ENCODE data around the gene CAMKV. TPM values are rescaled to one million over a fixed set of nuclear protein-coding genes. Genes with fewer than 3 reads are reported as not detected.
"Not testable (repeated sequence)": the region's sequence is repeated elsewhere in the genome, so short reads cannot be mapped to it uniquely, and the experiment has no call there.

CAMKV gene
- total RNA-seq, 4 donors from 2014 or later = 0.19 TPM; not detected in 3

DNA sequence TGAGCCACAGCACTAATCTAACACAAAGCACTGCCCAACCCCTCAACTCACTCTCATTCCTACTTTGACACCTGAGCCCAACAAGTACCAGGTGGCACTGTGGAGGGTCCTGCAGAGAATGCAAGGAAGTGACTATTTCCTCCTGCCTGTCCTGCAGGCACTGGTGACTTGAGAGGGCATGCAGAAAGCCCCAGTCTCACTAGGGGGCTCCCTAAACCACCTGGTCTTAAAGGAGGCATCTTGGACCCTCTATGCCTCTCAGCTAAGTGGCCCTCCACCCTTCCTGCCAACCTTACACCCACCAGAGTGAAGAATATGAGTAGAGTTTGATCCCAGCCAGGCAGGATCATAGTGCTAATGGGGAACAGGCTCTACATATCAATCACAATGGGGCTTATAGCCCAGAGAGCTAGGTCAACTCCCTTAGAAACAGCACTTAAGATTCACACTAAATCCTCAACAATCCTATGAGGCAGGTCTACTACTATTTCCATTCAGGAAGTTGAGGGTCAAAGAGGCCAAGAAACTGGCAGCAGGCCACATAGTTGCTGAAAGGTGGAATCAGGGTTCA, 28.5 kb downstream of the CAMKV start:
- H3K27me3 ChIP-seq = no peaks in the 10 kb centered on the region
- no peak for DNase-seq
- H3K4me1 ChIP-seq = peaks cover 0 to 24% (median 7%) of the 10 kb centered on the region in 3 donors
- no peaks in the 10 kb centered on the region for H3K9me3 ChIP-seq
- H3K27ac ChIP-seq = no peak overlapping the region
- no peak overlapping the region for H3K4me3 ChIP-seq
- H3K36me3 ChIP-seq = peaks cover 0 to 30% (median 0%) of the 10 kb centered on the region in 3 donors
- no peak for TF ChIP-seq POLR2A (IDR thresholded peaks at IDR 0.05)
- TF ChIP-seq, protein P1, sequence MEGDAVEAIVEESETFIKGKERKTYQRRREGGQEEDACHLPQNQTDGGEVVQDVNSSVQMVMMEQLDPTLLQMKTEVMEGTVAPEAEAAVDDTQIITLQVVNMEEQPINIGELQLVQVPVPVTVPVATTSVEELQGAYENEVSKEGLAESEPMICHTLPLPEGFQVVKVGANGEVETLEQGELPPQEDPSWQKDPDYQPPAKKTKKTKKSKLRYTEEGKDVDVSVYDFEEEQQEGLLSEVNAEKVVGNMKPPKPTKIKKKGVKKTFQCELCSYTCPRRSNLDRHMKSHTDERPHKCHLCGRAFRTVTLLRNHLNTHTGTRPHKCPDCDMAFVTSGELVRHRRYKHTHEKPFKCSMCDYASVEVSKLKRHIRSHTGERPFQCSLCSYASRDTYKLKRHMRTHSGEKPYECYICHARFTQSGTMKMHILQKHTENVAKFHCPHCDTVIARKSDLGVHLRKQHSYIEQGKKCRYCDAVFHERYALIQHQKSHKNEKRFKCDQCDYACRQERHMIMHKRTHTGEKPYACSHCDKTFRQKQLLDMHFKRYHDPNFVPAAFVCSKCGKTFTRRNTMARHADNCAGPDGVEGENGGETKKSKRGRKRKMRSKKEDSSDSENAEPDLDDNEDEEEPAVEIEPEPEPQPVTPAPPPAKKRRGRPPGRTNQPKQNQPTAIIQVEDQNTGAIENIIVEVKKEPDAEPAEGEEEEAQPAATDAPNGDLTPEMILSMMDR (IDR thresholded peaks at IDR 0.05) = peak in 2 of 6 experiments; percentile 15 to 29
- intact Hi-C loops (cut with DNase I) = loop anchor here (10.0 kb wide), 1 partner anchor 136 kb away; no protein-coding TSS in a partner anchor

GRCh38 chr3:49840388-49840787, 29.3 kb downstream of the CAMKV start:
- WGBS, 2 donors = 85% methylated on average over 2 of the region's 2 CpGs; no CpG with 5 or more reads in 1 of the 2 donors
- Histone ChIP-seq H3K4me1 (peaks cover 0 to 24% (median 7%) of the 10 kb centered on the region in 3 donors), H3K27me3 (no peaks in the 10 kb centered on the region), H3K4me3 (no peak overlapping the region), H3K36me3 (peaks cover 0 to 22% (median 0%) of the 10 kb centered on the region in 3 donors), H3K27ac (peak overlapping the region in 1 of 4 donors; percentile 14), H3K9me3 (no peaks in the 10 kb centered on the region)
- no peak for TF ChIP-seq POLR2A (IDR thresholded peaks at IDR 0.05)
- TF ChIP-seq, protein P1 (IDR thresholded peaks at IDR 0.05) = no peak
- DNase-seq = no peak
- intact Hi-C loops (cut with DNase I) = loop anchor here (10.0 kb wide), 1 partner anchor 136 kb away; no protein-coding TSS in a partner anchor

GRCh38 chr3:49839193-49839809, 30.4 kb downstream of the CAMKV start:
- Histone ChIP-seq H3K4me1 (peaks cover 0 to 24% (median 7%) of the 10 kb centered on the region in 3 donors), H3K9me3 (no peaks in the 10 kb centered on the region), H3K36me3 (peaks cover 0 to 11% (median 0%) of the 10 kb centered on the region in 3 donors), H3K27me3 (no peaks in the 10 kb centered on the region), H3K4me3 (no peak overlapping the region), H3K27ac (peak overlapping the region in 1 of 4 donors; percentile 14)
- peak; percentile 12 for DNase-seq
- TF ChIP-seq POLR2A (IDR thresholded peaks at IDR 0.05) = no peak
- TF ChIP-seq, protein P1 (IDR thresholded peaks at IDR 0.05) = peak; percentile 87 to 95 (median 93)
- WGBS, 2 donors = 4 to 10% methylated on average over 3 of the region's 6 CpGs
- intact Hi-C loops (cut with DNase I) = loop anchor here (2.0 kb wide), 1 partner anchor 36 kb away; the partner anchor contains the start of gene INKA1

DNA sequence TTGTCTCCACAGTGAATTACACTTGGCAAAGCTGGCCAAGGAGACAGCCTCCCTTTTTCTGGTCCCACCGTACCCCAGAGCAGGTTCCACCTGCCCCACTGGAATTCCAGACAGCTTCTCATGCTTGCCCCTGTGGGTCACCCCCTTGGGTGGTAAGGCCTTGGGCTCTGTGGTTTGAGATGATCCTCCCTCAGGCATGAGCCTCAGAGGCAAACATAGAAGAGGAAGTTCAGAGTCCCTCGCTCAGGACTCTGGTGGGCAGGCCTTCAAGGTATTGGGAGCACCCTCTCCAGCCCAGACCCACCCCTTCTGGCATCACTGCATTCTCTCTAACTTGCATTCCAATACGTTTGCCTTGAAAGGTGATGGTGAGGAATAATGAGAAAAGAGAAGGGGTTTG, 38.4 kb downstream of the CAMKV start:
- Histone ChIP-seq H3K4me3 (no peak overlapping the region), H3K27me3 (no peaks in the 10 kb centered on the region), H3K27ac (no peak overlapping the region), H3K9me3 (no peaks in the 10 kb centered on the region), H3K4me1 (no peaks in the 10 kb centered on the region), H3K36me3 (peaks cover 0 to 32% (median 5%) of the 10 kb centered on the region in 3 donors)
- intact Hi-C loops (cut with DNase I) = no loop called here
- 30 to 48% methylated on average over 2 of the region's 3 CpGs for WGBS, 2 donors
- no peak for TF ChIP-seq POLR2A (IDR thresholded peaks at IDR 0.05)
- TF ChIP-seq, protein P1 (IDR thresholded peaks at IDR 0.05) = no peak
- DNase-seq = no peak

DNA sequence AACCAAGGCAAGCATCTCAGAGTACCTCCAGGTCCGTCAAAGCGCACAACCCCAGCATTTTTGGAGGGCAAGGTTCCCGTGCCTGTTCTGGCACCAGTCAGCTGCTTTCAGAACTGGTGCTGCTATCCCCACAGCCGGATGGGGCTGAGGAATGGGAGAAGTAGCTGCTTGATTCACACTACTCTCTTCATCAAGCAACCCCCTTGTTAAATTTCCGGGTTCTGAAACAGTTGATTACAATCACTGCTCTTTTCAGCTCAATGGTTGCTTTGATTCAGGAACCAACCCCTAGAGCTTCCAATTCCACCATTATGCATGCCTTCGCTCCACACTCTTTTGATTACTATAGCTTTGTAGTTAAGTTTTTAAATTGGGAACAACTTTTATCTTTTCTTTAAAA, 43.7 kb downstream of the CAMKV start:
- no peak overlapping the region for H3K27ac ChIP-seq
- 79 to 83% methylated on average over 6 of the region's 6 CpGs for WGBS, 2 donors
- intact Hi-C loops (cut with DNase I) = no loop called here
- H3K9me3 ChIP-seq = no peaks in the 10 kb centered on the region
- TF ChIP-seq, protein P1 (IDR thresholded peaks at IDR 0.05) = no peak
- no peak for TF ChIP-seq POLR2A (IDR thresholded peaks at IDR 0.05)
- peaks cover 0 to 26% (median 5%) of the 10 kb centered on the region in 3 donors for H3K36me3 ChIP-seq
- DNase-seq = no peak
- H3K4me1 ChIP-seq = no peaks in the 10 kb centered on the region
- H3K4me3 ChIP-seq = no peak overlapping the region
- no peaks in the 10 kb centered on the region for H3K27me3 ChIP-seq

DNA sequence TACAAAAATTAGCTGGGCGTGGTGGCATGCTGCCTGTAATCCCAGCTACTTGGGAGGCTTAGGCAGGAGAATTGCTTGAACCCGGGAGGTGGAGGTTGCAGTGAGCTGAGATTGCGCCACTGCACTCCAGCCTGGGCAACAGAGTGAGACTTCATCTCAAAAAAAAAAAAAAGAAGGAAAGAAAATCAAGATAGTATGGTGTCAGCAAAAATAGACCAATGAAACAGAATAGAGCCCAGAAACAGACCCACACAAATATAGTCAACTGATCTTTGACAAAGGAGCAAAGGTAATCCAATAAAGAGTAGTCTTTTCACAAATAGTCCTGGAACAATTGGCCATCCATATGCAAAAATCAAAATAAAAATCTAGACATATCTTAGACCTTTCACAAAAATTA, 46.6 kb downstream of the CAMKV start:
- H3K27me3 ChIP-seq; intact Hi-C loops (cut with DNase I); H3K27ac ChIP-seq; H3K4me1 ChIP-seq; H3K4me3 ChIP-seq; H3K36me3 ChIP-seq; H3K9me3 ChIP-seq; DNase-seq: not testable (repeated sequence)
- 62 to 97% methylated on average over 3 of the region's 3 CpGs for WGBS, 2 donors
